HepG2 (cell line): ENCODE results near the gene FRMD6. TPM values are rescaled to one million over a fixed set of nuclear protein-coding genes. Genes with fewer than 3 reads are reported as not detected.

Experiments
- ATAC-seq: fragments of 200-7000 bp; cut with Tn5 transposase; 3 replicates; pipeline ENCODE4 v1.9.1; 2020; ENCODE audit warnings: mild to moderate bottlenecking, moderate library complexity
- BruUV-seq: library from RNA; stranded (reverse); fragments of 400-500 nt; replicated peaks from 2 replicates; lab custom pipeline; 2021; lab: Mats Ljungman, UMichigan
- CTCF ChIA-PET: fragments of 300-600 bp; formaldehyde crosslinking; extraction: SDS; loops from one replicate; lab custom pipeline; 2021; ENCODE audit warnings: low total read pairs, inconsistent platforms, low intra/inter-chr PET ratio; lab: Yijun Ruan, JAX
- POLR2A ChIA-PET: fragments of 350-600 bp; sonication (Branson Sonifier 250); formaldehyde crosslinking; loops from one replicate; lab custom pipeline; 2020; ENCODE audit warnings: antibody characterized with exemption, inconsistent platforms; lab: Yijun Ruan, JAX
- DNase-seq: peaks from one replicate; pipeline ENCODE4 v3.0.0-alpha.2; 2015; ENCODE audit warnings: low spot score
- FAIRE-seq: peaks from 3 replicates; lab custom pipeline; 2011; peaks lifted over from hg19 to GRCh38; lab: Jason Lieb, UNC
- H2AFZ ChIP-seq: one replicate; pipeline ENCODE4 v1.6.1; 2011; ENCODE audit warnings: low read length, inconsistent platforms
- H3K27ac ChIP-seq: fragments of 300-600 bp; 3 replicates; pipeline ENCODE4 v1.8.0; 2011; ENCODE audit warnings: mixed run types, mild to moderate bottlenecking, mixed read lengths, low read length, inconsistent platforms; ENCODE audit not compliant: insufficient read depth; ENCODE audit errors: extremely low read length
- H3K27me3 ChIP-seq, 2 experiments: fragments of 200-600 bp in 1 of 2; 2 replicates in 1 of 2; 3 replicates in 1 of 2; pipeline versions ENCODE4 v1.6.0 to v1.8.0; 2011; ENCODE audit warnings: low read length in 2 of 2, mild to moderate bottlenecking in 2 of 2, moderate library complexity in 2 of 2, inconsistent platforms in 1 of 2; ENCODE audit not compliant: insufficient read depth in 2 of 2, control insufficient read depth in 1 of 2
- H3K36me3 ChIP-seq, 2 experiments: fragments of 200-600 bp in 1 of 2; replicated peaks in 1 of 2; 2 replicates in 1 of 2; 3 replicates in 1 of 2; pipeline versions ENCODE4 v1.5.1 to v1.8.0; 2011; ENCODE audit warnings: low read length in 2 of 2, inconsistent platforms in 1 of 2; ENCODE audit not compliant: insufficient read depth in 2 of 2, control insufficient read depth in 1 of 2
- H3K4me1 ChIP-seq: 2 replicates; pipeline ENCODE4 v1.5.1; 2012; ENCODE audit warnings: low read length, inconsistent platforms; ENCODE audit not compliant: insufficient read depth
- H3K4me2 ChIP-seq: 2 replicates; pipeline ENCODE4 v1.6.0; 2011; ENCODE audit warnings: low read depth, low read length, inconsistent platforms
- H3K4me3 ChIP-seq, 3 experiments: fragments of 200-600 bp in 1 of 3; sonication (generic), shearing (Covaris generic) in 1 of 3; replicated peaks in 1 of 3; 2 replicates each; pipeline ENCODE4 v1.5.1; 2011 to 2016; ENCODE audit warnings: low read length in 3 of 3, inconsistent platforms in 2 of 3, low read depth in 2 of 3, mild to moderate bottlenecking in 2 of 3, control low read depth in 1 of 3, mixed read lengths in 1 of 3; ENCODE audit not compliant: insufficient read depth in 1 of 3
- H3K79me2 ChIP-seq: one replicate; pipeline ENCODE4 v1.6.1; 2011; ENCODE audit warnings: low read length, inconsistent platforms; ENCODE audit not compliant: insufficient read depth
- H3K9ac ChIP-seq: 2 replicates; pipeline ENCODE4 v1.6.0; 2011; ENCODE audit warnings: mild to moderate bottlenecking, low read depth, low read length, inconsistent platforms; ENCODE audit not compliant: insufficient read depth
- H3K9me3 ChIP-seq: 2 replicates; pipeline ENCODE4 v1.5.1; 2012; ENCODE audit warnings: mild to moderate bottlenecking, low read length
- H4K20me1 ChIP-seq: 2 replicates; pipeline ENCODE4 v1.6.0; 2011; ENCODE audit warnings: inconsistent platforms, mild to moderate bottlenecking, low read length, moderate library complexity; ENCODE audit not compliant: insufficient read depth
- CCAR2 ChIP-seq: fragments of 200-400 bp; formaldehyde crosslinking; optimal IDR thresholded peaks from 2 replicates; pipeline ENCODE3; 2018; ENCODE audit warnings: low read depth, mild to moderate bottlenecking, low read length, moderate library complexity
- EEA1 ChIP-seq: sonication (generic); formaldehyde crosslinking; IDR thresholded peaks from 2 replicates; pipeline ENCODE4 v1.5.1; 2020; ENCODE audit warnings: mild to moderate bottlenecking, missing genetic modification reagents, borderline replicate concordance
- GTF2F1 ChIP-seq: fragments of 150-350 bp; IDR thresholded peaks from 2 replicates; pipeline ENCODE4 v1.6.1; 2014; ENCODE audit warnings: low read length
- KLF13 ChIP-seq: sonication (generic); formaldehyde crosslinking; IDR thresholded peaks from 2 replicates; pipeline ENCODE4 v1.4.0; 2020; ENCODE audit warnings: mild to moderate bottlenecking, missing genetic modification reagents
- NCOA1 ChIP-seq: sonication (generic); formaldehyde crosslinking; IDR thresholded peaks from 2 replicates; pipeline ENCODE4 v1.9.0; 2021; ENCODE audit warnings: missing genetic modification reagents
- THAP11 ChIP-seq: IDR thresholded peaks from 2 replicates; pipeline ENCODE4 v1.6.1; 2016; ENCODE audit warnings: missing biosample characterization, missing genetic modification reagents
- WGBS: methylation state at CpG from one replicate; pipeline ENCODE4 v1.1.6; 2017; ENCODE audit warnings: low lambda C conversion rate; 5-methylcytosine and 5-hydroxymethylcytosine counted together
- in situ Hi-C: cut with HindIII; loops from 2 replicates; pipeline ENCODE4 v1.10.0; 2017; ENCODE audit warnings: low pct_unique_long_range_greater_than_20kb; ENCODE audit not compliant: extremely low pct_ligation_motif_present
- intact Hi-C: fragments of 100-400 bp; cut with micrococcal nuclease; formaldehyde crosslinking; loops from one replicate; pipeline ENCODE4 v1.10.0; 2022; ENCODE audit not compliant: unreplicated experiment
- polyA plus RNA-seq, 8 experiments: library from polyadenylated mRNA; depleted of rRNA in 3 of 8; stranded (reverse) in 7 of 8; unstranded in 1 of 8; fragments of >200 nt; fragmentation: Illumina TruSeq in 4 of 8; extraction: Trizol in 4 of 8; gene quantifications; 2 replicates each; pipeline versions ENCODE4 v1.2.1 to v1.2.3, GENCODE V29; 2011 to 2016; ENCODE audit warnings: low read depth in 4 of 8, missing spikeins in 1 of 8, mixed read lengths in 1 of 8; ENCODE audit not compliant: insufficient read depth in 1 of 8
- total RNA-seq, 5 experiments: library from RNA; depleted of rRNA; stranded (reverse); fragments of >200 nt; fragmentation: Illumina TruSeq; extraction: Trizol; gene quantifications; 2 replicates each; pipeline ENCODE4 v1.2.3, GENCODE V29; 2016; ENCODE audit warnings: low read depth in 1 of 5
- TF ChIP-seq, protein P1 (sequence below): IDR thresholded peaks from 2 replicates; pipeline ENCODE4 v1.4.0; 2020; ENCODE audit warnings: mild to moderate bottlenecking, missing genetic modification reagents

The FRMD6 gene
- total and polyA plus RNA-seq, 2 of the 13 experiments (the other 11 are each of a cell fraction or from before 2014, with no cell fraction given) = 2.4 to 5.4 TPM

DNA sequence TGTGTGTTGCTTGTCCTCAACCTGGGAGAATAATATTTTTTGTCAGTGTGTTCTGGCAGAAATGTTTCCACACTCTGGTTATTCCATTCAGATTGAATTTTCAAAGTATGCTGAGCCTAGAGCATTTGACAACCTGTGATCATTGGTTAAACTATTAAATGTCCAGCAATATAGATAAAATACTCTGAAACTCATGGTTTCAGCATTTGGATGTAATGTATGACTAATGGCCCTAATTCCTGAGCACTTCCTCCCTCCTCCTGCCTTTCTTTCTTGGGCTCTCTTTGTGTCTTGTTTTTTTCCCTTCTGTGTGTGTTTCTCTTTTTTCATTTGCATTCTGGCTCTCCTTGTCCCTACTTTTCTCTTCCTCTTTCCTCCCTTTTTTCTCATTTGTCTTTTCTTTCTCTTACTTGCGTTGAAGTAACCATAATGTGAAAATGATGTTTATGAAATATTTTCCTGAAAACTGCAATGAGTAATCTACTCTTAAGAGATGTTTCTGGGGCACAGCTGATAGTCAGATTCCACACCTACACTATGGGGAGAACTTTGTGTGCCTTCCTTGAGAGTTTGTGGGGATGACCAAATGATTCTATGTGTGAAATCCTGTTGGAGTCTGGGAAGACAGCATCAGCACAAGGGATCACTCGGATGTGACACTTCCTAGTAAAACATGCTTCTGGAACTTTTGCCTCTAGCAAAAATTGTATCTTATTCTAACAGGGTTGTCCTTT is 74.6 kb downstream of the FRMD6 start:
- TF ChIP-seq, protein P1, sequence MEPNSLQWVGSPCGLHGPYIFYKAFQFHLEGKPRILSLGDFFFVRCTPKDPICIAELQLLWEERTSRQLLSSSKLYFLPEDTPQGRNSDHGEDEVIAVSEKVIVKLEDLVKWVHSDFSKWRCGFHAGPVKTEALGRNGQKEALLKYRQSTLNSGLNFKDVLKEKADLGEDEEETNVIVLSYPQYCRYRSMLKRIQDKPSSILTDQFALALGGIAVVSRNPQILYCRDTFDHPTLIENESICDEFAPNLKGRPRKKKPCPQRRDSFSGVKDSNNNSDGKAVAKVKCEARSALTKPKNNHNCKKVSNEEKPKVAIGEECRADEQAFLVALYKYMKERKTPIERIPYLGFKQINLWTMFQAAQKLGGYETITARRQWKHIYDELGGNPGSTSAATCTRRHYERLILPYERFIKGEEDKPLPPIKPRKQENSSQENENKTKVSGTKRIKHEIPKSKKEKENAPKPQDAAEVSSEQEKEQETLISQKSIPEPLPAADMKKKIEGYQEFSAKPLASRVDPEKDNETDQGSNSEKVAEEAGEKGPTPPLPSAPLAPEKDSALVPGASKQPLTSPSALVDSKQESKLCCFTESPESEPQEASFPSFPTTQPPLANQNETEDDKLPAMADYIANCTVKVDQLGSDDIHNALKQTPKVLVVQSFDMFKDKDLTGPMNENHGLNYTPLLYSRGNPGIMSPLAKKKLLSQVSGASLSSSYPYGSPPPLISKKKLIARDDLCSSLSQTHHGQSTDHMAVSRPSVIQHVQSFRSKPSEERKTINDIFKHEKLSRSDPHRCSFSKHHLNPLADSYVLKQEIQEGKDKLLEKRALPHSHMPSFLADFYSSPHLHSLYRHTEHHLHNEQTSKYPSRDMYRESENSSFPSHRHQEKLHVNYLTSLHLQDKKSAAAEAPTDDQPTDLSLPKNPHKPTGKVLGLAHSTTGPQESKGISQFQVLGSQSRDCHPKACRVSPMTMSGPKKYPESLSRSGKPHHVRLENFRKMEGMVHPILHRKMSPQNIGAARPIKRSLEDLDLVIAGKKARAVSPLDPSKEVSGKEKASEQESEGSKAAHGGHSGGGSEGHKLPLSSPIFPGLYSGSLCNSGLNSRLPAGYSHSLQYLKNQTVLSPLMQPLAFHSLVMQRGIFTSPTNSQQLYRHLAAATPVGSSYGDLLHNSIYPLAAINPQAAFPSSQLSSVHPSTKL (CRISPR knock-in tag) = no peak
- TF ChIP-seq GTF2F1 (no peak), KLF13 (CRISPR knock-in tag) (no peak), NCOA1 (CRISPR knock-in tag) (no peak), EEA1 (CRISPR knock-in tag) (no peak), THAP11 (CRISPR knock-in tag) (no peak), CCAR2 (no peak)
- Histone ChIP-seq H3K27me3 (no peaks in the 10 kb centered on the region), H3K27ac (no peak overlapping the region), H4K20me1 (no peaks in the 10 kb centered on the region), H3K9me3 (no peaks in the 10 kb centered on the region), H3K9ac (no peak overlapping the region), H3K4me3 (no peak overlapping the region), H3K4me2 (no peak overlapping the region), H3K4me1 (no peaks in the 10 kb centered on the region), H3K36me3 (peaks cover 0 to 8% of the 10 kb centered on the region in 2 experiments; a peak in 1 of 5 replicates), H3K79me2 (no peaks in the 10 kb centered on the region), H2AFZ (no peak overlapping the region)
- in situ Hi-C loops (no loop called here), intact Hi-C loops (no loop called here)
- CTCF ChIA-PET = no interaction called here
- 98% methylated on average over 2 of the region's 2 CpGs for WGBS
- BruUV-seq = no TSS peak
- FAIRE-seq (no peak), ATAC-seq (no peak), DNase-seq (no peak)
- POLR2A ChIA-PET = no interaction called here
